GM10248 (cell line): ENCODE measurements around the gene ZNF608.

Experiments
- CTCF ChIA-PET: fragments of 300-600 bp; sonication (Branson Sonifier 250); formaldehyde crosslinking; extraction: SDS; loops from one replicate; lab custom pipeline; 2021; ENCODE audit warnings: antibody characterized with exemption; lab: Yijun Ruan, JAX
- POLR2A ChIA-PET: fragments of 350-650 bp; sonication (Branson Sonifier 250); formaldehyde crosslinking; extraction: SDS; loops from one replicate; lab custom pipeline; 2020; ENCODE audit warnings: antibody characterized with exemption; lab: Yijun Ruan, JAX
- DNase-seq: peaks from one replicate; pipeline ENCODE4 v3.0.0; 2012; ENCODE audit errors: extremely low spot score
- CTCF ChIP-seq: IDR thresholded peaks from 2 replicates; pipeline ENCODE4 v1.5.1; 2012; ENCODE audit warnings: mild to moderate bottlenecking, low read depth; ENCODE audit errors: extremely low read depth, missing control alignments, control extremely low read depth

ZNF608 gene

DNA sequence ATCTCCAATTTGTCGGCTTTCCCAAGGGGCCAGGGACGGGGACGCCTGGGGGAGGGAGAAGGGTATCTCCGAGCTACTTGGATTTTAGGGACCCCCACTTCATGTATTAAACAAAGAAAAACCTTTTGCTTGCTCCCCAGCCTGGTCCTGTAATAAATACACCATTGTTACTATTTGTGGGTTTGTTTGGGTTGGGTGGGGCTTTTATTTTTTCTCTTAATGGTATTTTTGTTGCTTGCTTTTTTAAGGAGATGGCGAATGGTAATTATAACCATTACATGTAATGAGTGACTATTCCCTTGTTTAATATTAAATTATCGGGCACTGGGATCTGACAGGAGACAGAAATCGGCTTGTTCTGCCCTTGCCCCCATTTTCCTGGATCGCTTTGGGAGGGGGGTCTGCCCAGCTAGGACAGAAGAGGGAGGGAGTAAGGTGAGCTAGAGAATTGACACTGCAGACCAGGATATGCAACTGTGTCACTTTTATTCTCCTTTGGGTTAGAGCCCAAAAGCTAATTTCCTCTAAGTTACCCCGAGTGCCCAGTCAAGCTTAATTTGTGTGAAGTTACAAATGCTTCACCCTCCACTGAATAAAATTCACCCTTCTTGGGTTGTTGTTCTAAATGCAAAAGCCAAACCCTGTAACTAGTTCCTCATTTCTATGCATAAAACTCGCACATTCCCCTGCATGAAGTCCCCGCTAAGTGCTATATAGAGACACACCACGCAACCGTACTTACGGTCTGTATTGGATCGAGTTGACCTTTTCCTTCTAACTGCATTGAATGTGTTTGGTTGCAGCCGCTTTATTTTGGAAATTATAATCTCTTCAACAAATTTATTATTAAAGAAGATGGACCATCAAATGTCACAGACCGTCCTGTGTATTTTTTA, 1.6 kb upstream of the ZNF608 start:
- ChIA-PET POLR2A (interaction anchor here (0.6 to 0.7 kb wide), 3 partner anchors 12 to 43 kb away, joined by 3 read pairs; no protein-coding TSS in a partner anchor), CTCF (interaction anchor here (0.7 to 4.5 kb wide), 11 partner anchors 10 to 173 kb away, joined by 3 to 25 read pairs (median 5); no protein-coding TSS in a partner anchor)
- peak; percentile 44 for DNase-seq
- no peak for TF ChIP-seq CTCF

- ChIA-PET CTCF (interaction anchor here (1.2 to 4.5 kb wide), 6 partner anchors 11 to 174 kb away, joined by 3 to 25 read pairs (median 8); no protein-coding TSS in a partner anchor), POLR2A (interaction anchor here (0.5 to 0.7 kb wide), 3 partner anchors 12 to 42 kb away, joined by 3 to 7 read pairs (median 3); no protein-coding TSS in a partner anchor)
- peak; percentile 54 for DNase-seq
- TF ChIP-seq CTCF: no peak
Observed at GRCh38 chr5:124746916-124747790, 714 bp upstream of the ZNF608 start.

GRCh38 chr5:124745007-124745927, 1.2 kb downstream of the ZNF608 start:
- POLR2A ChIA-PET: interaction anchor here (1.3 kb wide), 1 partner anchor 39 kb away, joined by 3 read pairs; no protein-coding TSS in a partner anchor
- no peak for DNase-seq
- no peak for TF ChIP-seq CTCF
- CTCF ChIA-PET: interaction anchor here (1.1 kb wide), 2 partner anchors 10 to 23 kb away, joined by 3 to 4 read pairs; no protein-coding TSS in a partner anchor

DNA sequence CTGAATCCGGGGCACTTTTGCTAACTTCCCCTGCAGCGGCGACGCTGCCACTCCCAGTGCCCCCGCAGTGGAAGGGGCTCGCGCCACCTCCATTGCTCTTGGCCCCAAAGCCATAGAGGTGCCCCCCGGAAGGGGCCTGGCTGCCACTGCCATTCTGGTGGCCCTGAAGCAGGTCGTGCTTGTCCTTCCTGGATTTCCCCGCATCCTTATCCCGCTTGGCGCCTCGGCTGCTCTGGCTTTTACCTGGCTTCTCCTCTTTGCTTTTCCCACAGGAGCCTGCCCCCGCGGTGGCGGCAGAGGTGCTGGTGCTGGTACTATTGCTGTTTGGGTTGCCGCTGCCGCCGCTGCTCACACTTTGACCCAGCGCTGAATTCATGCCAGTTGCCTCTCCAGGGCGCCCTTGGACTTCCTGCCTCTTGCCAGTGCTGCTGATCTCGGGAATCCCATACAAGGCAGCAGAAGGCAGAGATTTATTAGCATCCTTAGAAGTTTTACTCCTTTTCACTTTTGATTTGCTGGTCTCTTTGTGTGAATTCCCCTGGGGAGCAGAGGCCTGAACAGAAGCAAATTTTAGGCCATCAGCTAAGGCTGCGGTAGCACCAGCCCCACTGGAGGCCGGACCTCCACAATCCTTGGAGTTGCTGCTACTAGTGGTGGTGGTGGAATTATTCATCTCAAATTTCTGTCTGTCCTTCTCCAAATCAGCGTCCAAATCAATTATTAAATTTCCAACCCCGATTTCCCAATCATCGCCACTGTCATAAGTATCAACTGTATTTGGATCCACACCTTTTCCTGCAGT, 2.1 kb downstream of the ZNF608 start:
- POLR2A ChIA-PET: interaction anchor here (1.3 kb wide), 1 partner anchor 38 kb away, joined by 3 read pairs; no protein-coding TSS in a partner anchor
- TF ChIP-seq CTCF: no peak
- no peak for DNase-seq
- CTCF ChIA-PET: interaction anchor here (1.1 kb wide), 2 partner anchors 9 to 23 kb away, joined by 3 to 4 read pairs; no protein-coding TSS in a partner anchor

DNA sequence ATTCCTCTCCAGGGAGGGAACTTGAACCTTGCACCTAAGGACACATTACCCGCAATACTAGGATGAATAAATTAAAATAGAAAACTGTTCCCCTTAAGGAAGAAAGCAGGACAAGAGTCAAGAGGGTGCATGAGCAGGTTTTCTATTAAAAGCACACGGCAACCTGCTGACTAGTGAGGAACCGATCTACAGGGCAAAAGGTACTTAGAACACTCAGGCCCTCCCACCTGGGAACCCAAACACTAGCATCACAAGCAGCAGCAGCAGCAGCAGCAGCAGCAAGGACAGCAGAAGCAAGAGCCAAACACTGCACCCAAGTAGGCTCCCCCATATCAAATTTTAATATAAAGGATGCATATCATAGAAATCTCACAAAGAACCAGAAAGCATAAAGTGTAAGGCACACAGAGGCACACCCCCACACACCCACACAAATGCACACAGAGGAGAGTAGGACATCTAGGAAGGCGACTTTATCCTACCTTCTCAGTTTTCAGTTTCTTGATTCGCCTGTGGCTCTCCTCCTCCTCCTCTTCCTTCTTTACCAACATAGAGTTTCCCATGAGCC, 2.8 kb downstream of the ZNF608 start:
- DNase-seq: no peak
- CTCF ChIA-PET: interaction anchor here (1.9 kb wide), 1 partner anchor 19 kb away, joined by 9 read pairs; no protein-coding TSS in a partner anchor
- TF ChIP-seq CTCF: no peak
- POLR2A ChIA-PET: no interaction called here
